ENCODE data around the gene PEX14.

The PEX14 gene

DNA sequence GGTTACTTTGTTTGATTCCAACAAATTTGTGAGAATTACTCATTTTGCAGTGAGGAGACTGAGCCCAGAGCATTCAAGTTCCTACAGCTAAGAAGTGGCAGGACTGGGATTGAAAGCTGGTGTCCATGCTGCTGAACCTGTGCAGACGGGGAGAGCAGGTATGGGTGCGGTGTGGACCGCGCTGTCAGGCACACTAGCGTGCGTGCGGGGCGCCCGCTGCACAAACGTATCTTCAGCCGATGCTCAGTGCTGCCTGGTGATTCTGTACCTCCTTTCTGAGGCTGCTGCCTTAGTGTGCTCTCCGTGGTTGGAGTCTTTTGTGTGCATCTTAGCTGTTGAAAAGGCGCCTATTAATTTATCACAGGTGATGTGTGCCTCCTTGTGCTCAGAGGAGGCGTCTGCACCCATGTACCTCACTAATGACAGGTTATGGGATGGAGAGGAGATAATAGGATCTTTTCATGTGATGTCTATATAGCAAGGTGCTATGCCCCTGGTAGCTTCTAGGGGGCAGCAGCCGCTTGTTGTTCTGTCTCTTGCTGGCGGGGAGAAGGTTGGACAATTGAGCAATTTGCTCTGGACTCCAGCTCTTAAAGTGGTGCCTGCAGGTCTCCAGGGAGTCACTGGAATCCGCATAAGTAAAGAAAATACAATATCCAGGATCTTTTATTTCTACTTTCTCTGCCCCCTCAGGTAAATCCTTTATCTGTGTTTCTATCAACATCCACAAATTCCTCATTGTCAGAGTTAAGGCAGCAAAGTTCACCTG, 32.5 kb downstream of the PEX14 start:
- Histone ChIP-seq H3K4me1 (ENCODE audit: control insufficient read depth in 1 of 2, insufficient read depth in 2 of 2, low read length in 2 of 2) (peaks cover 21 to 28% of the 10 kb centered on the region in 2 donors), H3K27ac (ENCODE audit: low read depth, low read length) (no peak overlapping the region), H3K27me3 (ENCODE audit: control insufficient read depth in 1 of 2, insufficient read depth in 2 of 2, low read length in 2 of 2) (no peaks in the 10 kb centered on the region), H3K9me3 (ENCODE audit: control insufficient read depth in 1 of 2, low read length in 2 of 2) (no peaks in the 10 kb centered on the region), H3K9ac (ENCODE audit: low read depth in 1 of 2, low read length in 2 of 2) (no peak overlapping the region), H3K4me3 (ENCODE audit: low read depth in 1 of 2, low read length in 2 of 2) (no peak overlapping the region), H3K36me3 (ENCODE audit: control insufficient read depth in 1 of 2, insufficient read depth in 2 of 2, low read length in 2 of 2) (peaks cover 0 to 2% of the 10 kb centered on the region in 2 donors)

DNA sequence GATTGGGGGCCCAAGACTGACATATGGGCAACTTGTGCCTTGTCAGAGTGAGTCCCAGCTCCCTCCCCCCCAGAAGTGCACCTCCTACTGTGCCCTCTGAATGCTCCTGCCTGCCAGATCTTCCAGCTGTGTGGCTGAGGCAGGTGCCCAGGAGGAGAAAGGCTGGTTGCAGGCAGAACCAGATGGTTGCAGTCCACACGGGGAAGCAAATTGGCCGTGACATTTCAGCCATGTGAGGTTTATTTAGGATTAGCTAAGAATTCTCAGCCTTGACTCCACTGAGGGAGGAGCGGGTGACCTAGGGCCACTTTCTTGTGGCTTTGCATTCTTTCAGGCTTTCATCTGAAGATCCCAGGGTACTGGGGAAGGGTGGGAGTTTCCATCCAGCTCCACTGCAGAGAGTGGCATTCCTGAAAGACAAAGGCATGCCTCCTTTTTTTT, 33.8 kb downstream of the PEX14 start:
- H3K4me1 ChIP-seq (ENCODE audit: control insufficient read depth in 1 of 2, insufficient read depth in 2 of 2, low read length in 2 of 2), result peaks cover 21 to 28% of the 10 kb centered on the region in 2 donors
- H3K9me3 ChIP-seq (ENCODE audit: control insufficient read depth in 1 of 2, low read length in 2 of 2), result no peaks in the 10 kb centered on the region
- no peak overlapping the region for H3K9ac ChIP-seq (ENCODE audit: low read depth in 1 of 2, low read length in 2 of 2)
- H3K36me3 ChIP-seq (ENCODE audit: control insufficient read depth in 1 of 2, insufficient read depth in 2 of 2, low read length in 2 of 2), result peaks cover 0 to 2% of the 10 kb centered on the region in 2 donors
- H3K27ac ChIP-seq (ENCODE audit: low read depth, low read length), result no peak overlapping the region
- H3K27me3 ChIP-seq (ENCODE audit: control insufficient read depth in 1 of 2, insufficient read depth in 2 of 2, low read length in 2 of 2), result no peaks in the 10 kb centered on the region
- H3K4me3 ChIP-seq (ENCODE audit: low read depth in 1 of 2, low read length in 2 of 2), result no peak overlapping the region

- Histone ChIP-seq H3K27ac (ENCODE audit: low read depth, low read length) (no peak overlapping the region), H3K27me3 (ENCODE audit: control insufficient read depth in 1 of 2, insufficient read depth in 2 of 2, low read length in 2 of 2) (no peaks in the 10 kb centered on the region), H3K4me3 (ENCODE audit: low read depth in 1 of 2, low read length in 2 of 2) (no peak overlapping the region), H3K4me1 (ENCODE audit: control insufficient read depth in 1 of 2, insufficient read depth in 2 of 2, low read length in 2 of 2) (peaks cover 21 to 28% of the 10 kb centered on the region in 2 donors), H3K36me3 (ENCODE audit: control insufficient read depth in 1 of 2, insufficient read depth in 2 of 2, low read length in 2 of 2) (peaks cover 0 to 2% of the 10 kb centered on the region in 2 donors), H3K9me3 (ENCODE audit: control insufficient read depth in 1 of 2, low read length in 2 of 2) (no peaks in the 10 kb centered on the region), H3K9ac (ENCODE audit: low read depth in 1 of 2, low read length in 2 of 2) (no peak overlapping the region)
Observed at GRCh38 chr1:10509809-10510509, 35.2 kb downstream of the PEX14 start.

- H3K4me1 ChIP-seq (ENCODE audit: control insufficient read depth in 1 of 2, insufficient read depth in 2 of 2, low read length in 2 of 2), result peaks cover 21 to 28% of the 10 kb centered on the region in 2 donors
Observed at GRCh38 chr1:10510520-10511493, 36.1 kb downstream of the PEX14 start.

DNA sequence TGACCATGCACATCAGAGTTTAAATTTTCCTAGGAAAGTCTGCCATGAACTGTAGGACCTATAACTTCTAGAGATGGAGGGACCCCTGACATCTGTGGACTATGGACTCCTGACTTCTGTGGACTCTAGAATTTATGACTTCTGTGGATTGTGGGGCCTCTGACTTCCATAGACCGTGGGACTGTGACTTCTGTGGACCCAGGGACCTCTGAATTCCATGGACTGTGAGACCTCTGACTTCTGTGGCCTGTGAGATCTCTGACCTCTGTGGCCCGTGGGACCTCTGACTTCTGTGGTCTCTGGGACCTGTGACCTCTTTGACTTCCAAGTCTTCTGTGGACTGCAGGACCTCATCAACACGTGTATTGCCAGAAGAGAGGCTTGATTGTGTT, 36.7 kb downstream of the PEX14 start:
- H3K27me3 ChIP-seq (ENCODE audit: control insufficient read depth in 1 of 2, insufficient read depth in 2 of 2, low read length in 2 of 2), result no peaks in the 10 kb centered on the region
- no peaks in the 10 kb centered on the region for H3K9me3 ChIP-seq (ENCODE audit: control insufficient read depth in 1 of 2, low read length in 2 of 2)
- no peak overlapping the region for H3K27ac ChIP-seq (ENCODE audit: low read depth, low read length)
- peaks cover 0 to 2% of the 10 kb centered on the region in 2 donors for H3K36me3 ChIP-seq (ENCODE audit: control insufficient read depth in 1 of 2, insufficient read depth in 2 of 2, low read length in 2 of 2)
- peaks cover 21 to 28% of the 10 kb centered on the region in 2 donors for H3K4me1 ChIP-seq (ENCODE audit: control insufficient read depth in 1 of 2, insufficient read depth in 2 of 2, low read length in 2 of 2)
- H3K4me3 ChIP-seq (ENCODE audit: low read depth in 1 of 2, low read length in 2 of 2), result no peak overlapping the region
- H3K9ac ChIP-seq (ENCODE audit: low read depth in 1 of 2, low read length in 2 of 2), result no peak overlapping the region

More at GRCh38 chr1:10510520-10511493, 36.1 kb downstream of the PEX14 start:
- peak overlapping the region in 1 of 2 donors; percentile 26 for H3K9ac ChIP-seq (ENCODE audit: low read depth in 1 of 2, low read length in 2 of 2)
- no peaks in the 10 kb centered on the region for H3K27me3 ChIP-seq (ENCODE audit: control insufficient read depth in 1 of 2, insufficient read depth in 2 of 2, low read length in 2 of 2)
- peak overlapping the region in 1 of 2 donors; percentile 2 for H3K4me3 ChIP-seq (ENCODE audit: low read depth in 1 of 2, low read length in 2 of 2)
- H3K36me3 ChIP-seq (ENCODE audit: control insufficient read depth in 1 of 2, insufficient read depth in 2 of 2, low read length in 2 of 2), result peaks cover 0 to 2% of the 10 kb centered on the region in 2 donors
- no peaks in the 10 kb centered on the region for H3K9me3 ChIP-seq (ENCODE audit: control insufficient read depth in 1 of 2, low read length in 2 of 2)
- no peak overlapping the region for H3K27ac ChIP-seq (ENCODE audit: low read depth, low read length)

DNA sequence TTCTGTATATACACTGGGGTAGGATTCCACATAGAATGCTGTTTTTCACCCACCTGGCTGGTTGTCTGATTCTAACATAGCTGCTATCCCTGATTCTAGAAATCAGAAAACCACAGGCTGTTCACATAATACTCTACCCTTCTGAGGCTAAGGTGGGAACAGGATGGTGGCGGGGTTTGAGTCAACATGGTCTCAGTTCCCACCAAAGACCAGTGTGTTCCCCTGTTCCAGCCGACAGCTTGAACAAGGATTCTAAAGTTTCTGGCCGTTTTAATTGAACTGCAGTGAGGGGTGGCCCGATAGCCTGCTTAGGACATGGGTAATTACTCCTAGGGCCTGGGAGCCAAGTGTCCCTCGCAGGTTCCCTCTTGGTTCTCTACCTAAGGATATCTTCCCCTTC, 38.4 kb downstream of the PEX14 start:
- H3K4me1 ChIP-seq (ENCODE audit: control insufficient read depth in 1 of 2, insufficient read depth in 2 of 2, low read length in 2 of 2), result peaks cover 21 to 24% of the 10 kb centered on the region in 2 donors
- no peak overlapping the region for H3K4me3 ChIP-seq (ENCODE audit: low read depth in 1 of 2, low read length in 2 of 2)
- H3K36me3 ChIP-seq (ENCODE audit: control insufficient read depth in 1 of 2, insufficient read depth in 2 of 2, low read length in 2 of 2), result no peaks in the 10 kb centered on the region
- H3K27me3 ChIP-seq (ENCODE audit: control insufficient read depth in 1 of 2, insufficient read depth in 2 of 2, low read length in 2 of 2), result no peaks in the 10 kb centered on the region
- H3K9ac ChIP-seq (ENCODE audit: low read depth in 1 of 2, low read length in 2 of 2), result no peak overlapping the region
- no peak overlapping the region for H3K27ac ChIP-seq (ENCODE audit: low read depth, low read length)
- H3K9me3 ChIP-seq (ENCODE audit: control insufficient read depth in 1 of 2, low read length in 2 of 2), result no peaks in the 10 kb centered on the region

GRCh38 chr1:10514490-10515235, 39.9 kb downstream of the PEX14 start:
- no peak overlapping the region for H3K27ac ChIP-seq (ENCODE audit: low read depth, low read length)
- H3K27me3 ChIP-seq (ENCODE audit: control insufficient read depth in 1 of 2, insufficient read depth in 2 of 2, low read length in 2 of 2), result no peaks in the 10 kb centered on the region
- H3K36me3 ChIP-seq (ENCODE audit: control insufficient read depth in 1 of 2, insufficient read depth in 2 of 2, low read length in 2 of 2), result no peaks in the 10 kb centered on the region
- H3K4me3 ChIP-seq (ENCODE audit: low read depth in 1 of 2, low read length in 2 of 2), result no peak overlapping the region
- H3K9ac ChIP-seq (ENCODE audit: low read depth in 1 of 2, low read length in 2 of 2), result no peak overlapping the region
- H3K4me1 ChIP-seq (ENCODE audit: control insufficient read depth in 1 of 2, insufficient read depth in 2 of 2, low read length in 2 of 2), result peaks cover 20 to 21% of the 10 kb centered on the region in 2 donors
- no peaks in the 10 kb centered on the region for H3K9me3 ChIP-seq (ENCODE audit: control insufficient read depth in 1 of 2, low read length in 2 of 2)

DNA sequence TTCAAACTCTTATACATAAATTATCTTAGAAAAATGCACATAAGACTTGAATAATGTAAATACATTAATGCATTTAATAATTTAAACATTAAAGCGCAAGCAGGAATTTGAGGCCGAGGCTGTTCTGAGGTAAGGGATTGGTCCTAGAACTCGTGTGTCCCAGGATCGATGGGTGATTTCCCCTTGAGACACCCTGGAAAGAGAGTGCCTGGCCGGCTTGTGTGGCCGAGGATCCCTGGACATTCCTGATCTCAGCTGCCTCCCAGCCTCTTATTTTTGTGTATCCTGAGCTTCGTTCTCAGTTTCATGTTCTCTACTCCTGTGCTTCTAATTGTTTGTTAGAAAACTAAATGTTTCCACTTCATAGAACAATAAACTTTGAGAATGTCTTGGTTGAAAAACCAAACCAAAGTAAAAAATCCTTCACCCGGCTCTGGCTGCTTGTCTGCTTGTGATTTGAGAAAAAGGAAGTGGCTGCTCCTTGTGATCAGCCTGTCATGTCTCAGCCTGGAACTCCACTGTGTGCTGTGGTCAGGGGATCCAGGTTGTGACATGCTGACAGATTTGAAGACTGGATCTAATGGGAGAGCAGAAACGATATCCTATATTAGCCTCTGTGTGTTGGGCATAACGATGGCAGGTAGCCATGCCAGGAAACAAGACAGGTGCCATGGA, 40.7 kb downstream of the PEX14 start:
- H3K9ac ChIP-seq (ENCODE audit: low read depth in 1 of 2, low read length in 2 of 2), result no peak overlapping the region
- H3K4me1 ChIP-seq (ENCODE audit: control insufficient read depth in 1 of 2, insufficient read depth in 2 of 2, low read length in 2 of 2), result peaks cover 13% of the 10 kb centered on the region in 2 donors
- no peak overlapping the region for H3K27ac ChIP-seq (ENCODE audit: low read depth, low read length)
- H3K4me3 ChIP-seq (ENCODE audit: low read depth in 1 of 2, low read length in 2 of 2), result no peak overlapping the region
- H3K27me3 ChIP-seq (ENCODE audit: control insufficient read depth in 1 of 2, insufficient read depth in 2 of 2, low read length in 2 of 2), result no peaks in the 10 kb centered on the region
- no peaks in the 10 kb centered on the region for H3K36me3 ChIP-seq (ENCODE audit: control insufficient read depth in 1 of 2, insufficient read depth in 2 of 2, low read length in 2 of 2)
- H3K9me3 ChIP-seq (ENCODE audit: control insufficient read depth in 1 of 2, low read length in 2 of 2), result no peaks in the 10 kb centered on the region
